IMR-90 (cell line): ENCODE measurements around the gene PCGF2. TPM values are rescaled to one million over a fixed set of nuclear protein-coding genes. Genes with fewer than 3 reads are reported as not detected.

Experiments used
- ATAC-seq: fragments of 200-7000 bp; cut with Tn5 transposase; 2 replicates; pipeline ENCODE4 v1.9.1; 2020; ENCODE audit warnings: low read depth, mild to moderate bottlenecking, moderate library complexity
- BruUV-seq: library from RNA; stranded (reverse); fragments of 400-500 nt; replicated peaks from 2 replicates; lab custom pipeline; 2021; lab: Mats Ljungman, UMichigan
- CTCF ChIA-PET: fragments of 300-600 bp; formaldehyde crosslinking; extraction: SDS; loops from one replicate; lab custom pipeline; 2021; ENCODE audit warnings: antibody characterized with exemption; lab: Yijun Ruan, JAX
- POLR2A ChIA-PET: fragments of 300-600 bp; sonication (Branson Sonifier 250); formaldehyde crosslinking; loops from one replicate; lab custom pipeline; 2022; ENCODE audit warnings: antibody characterized with exemption; ENCODE audit not compliant: unreplicated experiment; lab: Charles Lee
- DNase-seq: peaks from one replicate; pipeline ENCODE4 v3.0.0; 2013
- H2AFZ ChIP-seq: replicated peaks from 2 replicates; pipeline ENCODE3; 2013; ENCODE audit warnings: low read length, mild to moderate bottlenecking; ENCODE audit not compliant: poor library complexity
- H2AK5ac ChIP-seq: 2 replicates; pipeline ENCODE4 v1.6.1; 2013; ENCODE audit warnings: low read depth, low read length, inconsistent platforms
- H2AK9ac ChIP-seq: replicated peaks from 2 replicates; pipeline ENCODE3; 2013; ENCODE audit warnings: mild to moderate bottlenecking, low read depth, low read length, moderate library complexity; ENCODE audit not compliant: poor library complexity
- H2BK120ac ChIP-seq: 2 replicates; pipeline ENCODE4 v1.6.1; 2013; ENCODE audit warnings: low read depth, low read length, inconsistent platforms
- H2BK15ac ChIP-seq: 3 replicates; pipeline ENCODE4 v1.6.1; 2013; ENCODE audit warnings: low read depth, low read length, inconsistent platforms
- H2BK20ac ChIP-seq: 2 replicates; pipeline ENCODE4 v1.6.1; 2013; ENCODE audit warnings: low read depth, mild to moderate bottlenecking, inconsistent platforms, low read length, moderate library complexity
- H2BK5ac ChIP-seq: 2 replicates; pipeline ENCODE4 v1.6.1; 2013; ENCODE audit warnings: mild to moderate bottlenecking, low read depth, low read length, inconsistent platforms; ENCODE audit not compliant: poor library complexity, severe bottlenecking
- H3K14ac ChIP-seq: replicated peaks from 2 replicates; pipeline ENCODE4 v1.6.1; 2013; ENCODE audit warnings: low read depth, low read length, inconsistent platforms
- H3K18ac ChIP-seq: 2 replicates; pipeline ENCODE4 v1.6.1; 2013; ENCODE audit warnings: low read depth, low read length, control low read depth
- H3K23ac ChIP-seq: 2 replicates; pipeline ENCODE4 v1.6.1; 2013; ENCODE audit warnings: low read depth, low read length, inconsistent platforms
- H3K27ac ChIP-seq: 2 replicates; pipeline ENCODE4 v1.5.1; 2013; ENCODE audit warnings: mild to moderate bottlenecking, control low read depth, low read length; ENCODE audit not compliant: insufficient read depth
- H3K27me3 ChIP-seq: 2 replicates; pipeline ENCODE4 v1.6.1; 2013; ENCODE audit warnings: low read length; ENCODE audit not compliant: control insufficient read depth, insufficient read depth
- H3K36me3 ChIP-seq: 2 replicates; pipeline ENCODE4 v1.6.1; 2013; ENCODE audit warnings: low read length, mixed read lengths; ENCODE audit not compliant: control insufficient read depth, insufficient read depth
- H3K4ac ChIP-seq: 2 replicates; pipeline ENCODE4 v1.6.1; 2013; ENCODE audit warnings: low read depth, low read length, inconsistent platforms
- H3K4me1 ChIP-seq: 2 replicates; pipeline ENCODE4 v1.6.1; 2013; ENCODE audit warnings: low read length, mixed read lengths; ENCODE audit not compliant: control insufficient read depth, insufficient read depth
- H3K4me2 ChIP-seq: 2 replicates; pipeline ENCODE4 v1.6.1; 2013; ENCODE audit warnings: low read depth, mild to moderate bottlenecking, control low read depth, low read length, moderate library complexity
- H3K4me3 ChIP-seq: 2 replicates; pipeline ENCODE4 v1.5.1; 2013; ENCODE audit warnings: low read depth, mild to moderate bottlenecking, control low read depth, low read length, moderate library complexity; ENCODE audit not compliant: insufficient read depth
- H3K56ac ChIP-seq: 2 replicates; pipeline ENCODE4 v1.6.1; 2013; ENCODE audit warnings: low read length, inconsistent platforms; ENCODE audit not compliant: insufficient read depth; ENCODE audit errors: extremely low read depth
- H3K79me1 ChIP-seq, 2 experiments: 2 replicates each; pipeline ENCODE4 v1.6.1; 2013; ENCODE audit warnings: low read length in 2 of 2, inconsistent platforms in 1 of 2, low read depth in 1 of 2
- H3K9ac ChIP-seq: 2 replicates; pipeline ENCODE4 v1.6.1; 2013; ENCODE audit warnings: low read depth, low read length, control low read depth
- H3K9me1 ChIP-seq: 2 replicates; pipeline ENCODE4 v1.6.1; 2013; ENCODE audit warnings: low read length, inconsistent platforms; ENCODE audit not compliant: insufficient read depth
- H3K9me3 ChIP-seq: 2 replicates; pipeline ENCODE4 v1.6.1; 2013; ENCODE audit warnings: low read length; ENCODE audit not compliant: control insufficient read depth, insufficient read depth
- H4K20me1 ChIP-seq: 2 replicates; pipeline ENCODE4 v1.6.1; 2013; ENCODE audit warnings: low read length, inconsistent platforms; ENCODE audit not compliant: insufficient read depth
- H4K5ac ChIP-seq: 2 replicates; pipeline ENCODE4 v1.6.1; 2013; ENCODE audit warnings: mild to moderate bottlenecking, low read depth, low read length, control low read depth
- H4K8ac ChIP-seq, 2 experiments: 2 replicates each; pipeline ENCODE4 v1.6.1; 2013; ENCODE audit warnings: low read depth in 2 of 2, low read length in 2 of 2, control low read depth in 1 of 2, inconsistent platforms in 1 of 2
- H4K91ac ChIP-seq: 2 replicates; pipeline ENCODE4 v1.6.1; 2013; ENCODE audit warnings: low read depth, low read length, inconsistent platforms; ENCODE audit not compliant: insufficient read depth
- CEBPB ChIP-seq: IDR thresholded peaks from 2 replicates; pipeline ENCODE4 v1.6.1; 2012; ENCODE audit warnings: low read depth, low read length, improper control_type of control experiment
- CHD1 ChIP-seq: IDR thresholded peaks from 2 replicates; pipeline ENCODE4 v1.6.1; 2012; ENCODE audit warnings: low read depth, low read length, improper control_type of control experiment
- FOS ChIP-seq: fragments of 150-350 bp; IDR thresholded peaks from 2 replicates; pipeline ENCODE4 v1.6.1; 2016; ENCODE audit warnings: low read depth, low read length
- MAFK ChIP-seq: IDR thresholded peaks from 2 replicates; pipeline ENCODE4 v1.6.1; 2012; ENCODE audit warnings: low read depth, low read length, improper control_type of control experiment
- MAZ ChIP-seq: IDR thresholded peaks from 2 replicates; pipeline ENCODE4 v1.6.1; 2012; ENCODE audit warnings: low read depth, mild to moderate bottlenecking, low read length, improper control_type of control experiment, moderate library complexity, borderline replicate concordance
- MXI1 ChIP-seq: IDR thresholded peaks from 2 replicates; pipeline ENCODE4 v1.6.1; 2012; ENCODE audit warnings: low read depth, mild to moderate bottlenecking, low read length, moderate library complexity, borderline replicate concordance
- NFE2L2 ChIP-seq: fragments of 150-350 bp; IDR thresholded peaks from 2 replicates; pipeline ENCODE4 v1.6.1; 2016; ENCODE audit warnings: low read depth, mild to moderate bottlenecking, low read length
- RFX5 ChIP-seq: IDR thresholded peaks from 2 replicates; pipeline ENCODE4 v1.8.0; 2012; ENCODE audit warnings: low read depth, mild to moderate bottlenecking, low read length, moderate library complexity
- SMC3 ChIP-seq: fragments of 150-350 bp; IDR thresholded peaks from 2 replicates; pipeline ENCODE4 v1.6.1; 2016; ENCODE audit warnings: low read depth, mild to moderate bottlenecking, antibody characterized with exemption, low read length, moderate library complexity
- WGBS, 2 experiments: methylation state at CpG; one replicate each; pipeline versions ENCODE4 v1.1.5 to v1.1.7; 2013; ENCODE audit warnings: missing lambda C conversion rate in 2 of 2; ENCODE audit not compliant: insufficient read length in 1 of 2; ENCODE audit errors: extremely low coverage in 2 of 2; 5-methylcytosine and 5-hydroxymethylcytosine counted together
- dilution Hi-C: fragments of 300-500 bp; cut with HindIII; formaldehyde crosslinking; loops from one replicate; pipeline ENCODE4 v1.14.3; 2018; ENCODE audit warnings: low sequenced_read_pairs; ENCODE audit not compliant: unreplicated experiment
- in situ Hi-C: fragments of 300-500 bp; cut with MboI; formaldehyde crosslinking; loops from 3 replicates; pipeline ENCODE4 v1.14.3; 2019; ENCODE audit warnings: low sequenced_read_pairs, inconsistent platforms, mixed read lengths
- intact Hi-C: fragments of 100-400 bp; cut with micrococcal nuclease; formaldehyde crosslinking; loops from 2 replicates; pipeline ENCODE4 v1.10.0; 2022
- polyA plus RNA-seq, 3 experiments: library from polyadenylated mRNA; depleted of rRNA; stranded (reverse); fragments of >200 nt; gene quantifications; 2 replicates each; pipeline ENCODE4 v1.2.3, GENCODE V29; 2012; ENCODE audit warnings: low replicate concordance in 1 of 3
- total RNA-seq: library from RNA; depleted of rRNA; stranded (reverse); fragments of >200 nt; gene quantifications from 2 replicates; pipeline ENCODE4 v1.2.3, GENCODE V29; 2012
- TF ChIP-seq, protein P1 (sequence below): fragments of 150-350 bp; IDR thresholded peaks from 2 replicates; pipeline ENCODE4 v1.6.1; 2016; ENCODE audit warnings: low read depth, mild to moderate bottlenecking, low read length, moderate library complexity, borderline replicate concordance
- TF ChIP-seq, protein P2 (sequence below): fragments of 150-350 bp; IDR thresholded peaks from 2 replicates; pipeline ENCODE4 v1.6.1; 2017; ENCODE audit warnings: mild to moderate bottlenecking, antibody characterized with exemption, low read length, low read depth
- TF ChIP-seq, protein P3 (sequence below): conservative IDR thresholded peaks from 2 replicates; pipeline ENCODE4 v1.5.1; 2012; ENCODE audit warnings: mild to moderate bottlenecking, low read depth, low read length, improper control_type of control experiment

The PCGF2 gene
- total and polyA plus RNA-seq, 2 of the 4 experiments (the other 2 are of a cell fraction), result 1.1 to 18.2 TPM

DNA sequence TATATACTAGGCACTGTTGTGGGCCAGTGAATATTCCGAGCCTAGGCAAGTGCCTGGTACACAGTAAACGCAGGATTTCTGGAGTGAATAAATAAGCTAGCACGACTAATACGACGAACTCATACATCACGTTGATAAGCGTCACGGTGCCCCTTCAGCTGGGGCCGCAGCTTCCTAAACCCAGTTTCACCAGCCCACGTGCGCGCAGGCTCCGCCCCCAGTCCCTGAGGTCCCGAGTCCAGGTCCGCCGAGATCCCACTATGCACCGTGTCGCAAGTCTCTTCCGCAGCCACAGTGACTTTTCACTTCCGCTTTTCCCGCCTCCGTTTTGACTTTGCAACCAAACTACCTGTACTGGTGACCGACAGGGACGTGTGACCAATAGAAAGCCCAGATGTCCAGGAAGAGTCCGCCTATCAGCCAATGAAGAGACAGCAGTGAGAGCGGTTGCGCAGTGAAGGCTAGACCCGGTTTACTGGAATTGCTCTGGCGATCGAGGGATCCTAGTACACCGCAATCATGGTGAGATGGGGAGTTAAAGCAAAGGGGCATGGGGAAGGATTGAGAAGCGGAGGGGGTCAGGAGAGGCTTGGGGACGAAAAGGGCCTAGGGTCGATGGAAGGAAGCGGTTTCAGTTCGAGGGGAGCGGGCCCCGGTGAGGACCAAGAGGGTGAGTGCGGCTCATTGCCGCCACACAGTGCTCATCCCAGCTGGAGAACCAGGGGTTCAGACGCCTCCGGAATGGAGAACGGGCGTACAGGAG is 4.4 kb upstream of the PCGF2 start, which contains the start of gene PSMB3:
PSMB3 (plus strand) TSS at position 434 of the 763 bp plus-strand sequence; CDS start at position 520, 86 bp downstream.
- H2AFZ ChIP-seq, result peak within 1 kb of the TSS; percentile 97
- in situ Hi-C loops, result no loop called here
- H3K27me3 ChIP-seq, result no peaks in the 10 kb centered on the region
- CTCF ChIA-PET, result interaction anchor here (0.6 to 1.1 kb wide), 3 partner anchors 10 to 56 kb away, joined by 3 read pairs; no protein-coding TSS in a partner anchor
- POLR2A ChIA-PET, result no interaction called here
- H3K4me2 ChIP-seq, result peak within 1 kb of the TSS; percentile 91
- H2AK5ac ChIP-seq, result peak within 1 kb of the TSS; percentile 94
- DNase-seq (peak; percentile 100), ATAC-seq (peak; percentile 80)
- peak within 1 kb of the TSS; percentile 93 for H3K4ac ChIP-seq
- H3K56ac ChIP-seq, result peak within 1 kb of the TSS; percentile 74
- no peak within 1 kb of the TSS for H2BK20ac ChIP-seq
- H2BK120ac ChIP-seq, result no peak within 1 kb of the TSS; the same call in 1 of the 2 replicates
- H2AK9ac ChIP-seq, result peak within 1 kb of the TSS; percentile 91
- peaks cover 1% of the 10 kb centered on the region; the same call in 1 of the 2 replicates for H3K4me1 ChIP-seq
- H4K20me1 ChIP-seq, result peaks cover 7% of the 10 kb centered on the region; the same call in 1 of the 2 replicates
- H3K36me3 ChIP-seq, result peaks cover 14% of the 10 kb centered on the region
- dilution Hi-C loops, result no loop called here
- H2BK5ac ChIP-seq, result peak within 1 kb of the TSS; percentile 87
- peaks cover 8 to 39% of the 10 kb centered on the region in 2 experiments; a peak in 3 of 4 replicates for H3K79me1 ChIP-seq
- H2BK15ac ChIP-seq, result no peak within 1 kb of the TSS; the same call in 2 of the 3 replicates
- H3K9ac ChIP-seq, result peak within 1 kb of the TSS; percentile 97
- peak within 1 kb of the TSS; percentile 84 for H3K4me3 ChIP-seq
- peak within 1 kb of the TSS; percentile 70 for H3K18ac ChIP-seq
- peak within 1 kb of the TSS; percentile 83 for H4K5ac ChIP-seq
- intact Hi-C loops, result loop anchor here (1.0 to 5.0 kb wide), 2 partner anchors 75 to 120 kb away; partner anchors contain the start of gene LASP1
- BruUV-seq, result no TSS peak
- peak within 1 kb of the TSS; percentile 90 for H3K14ac ChIP-seq
- H4K8ac ChIP-seq, result peak within 1 kb of the TSS; percentile 45 to 91
- peak within 1 kb of the TSS; percentile 68 for H4K91ac ChIP-seq
- 0% methylated on average over 33 of the region's 44 CpGs; no CpG with 5 or more reads in 1 of the 2 experiments for WGBS, 2 experiments
- peak within 1 kb of the TSS; percentile 90 for H3K27ac ChIP-seq
- no peaks in the 10 kb centered on the region for H3K9me1 ChIP-seq
- no peaks in the 10 kb centered on the region for H3K9me3 ChIP-seq
- H3K23ac ChIP-seq, result peak within 1 kb of the TSS; percentile 75; the same call in 1 of the 2 replicates
- TF ChIP-seq FOS (peak; percentile 42; the same call in 1 of the 2 replicates), SMC3 (no peak), CHD1 (no peak), NFE2L2 (no peak), RFX5 (no peak), MXI1 (peak; percentile 96), MAFK (no peak; the same call in 1 of the 2 replicates), MAZ (no peak), CEBPB (peak; percentile 93)
- TF ChIP-seq, protein P1, sequence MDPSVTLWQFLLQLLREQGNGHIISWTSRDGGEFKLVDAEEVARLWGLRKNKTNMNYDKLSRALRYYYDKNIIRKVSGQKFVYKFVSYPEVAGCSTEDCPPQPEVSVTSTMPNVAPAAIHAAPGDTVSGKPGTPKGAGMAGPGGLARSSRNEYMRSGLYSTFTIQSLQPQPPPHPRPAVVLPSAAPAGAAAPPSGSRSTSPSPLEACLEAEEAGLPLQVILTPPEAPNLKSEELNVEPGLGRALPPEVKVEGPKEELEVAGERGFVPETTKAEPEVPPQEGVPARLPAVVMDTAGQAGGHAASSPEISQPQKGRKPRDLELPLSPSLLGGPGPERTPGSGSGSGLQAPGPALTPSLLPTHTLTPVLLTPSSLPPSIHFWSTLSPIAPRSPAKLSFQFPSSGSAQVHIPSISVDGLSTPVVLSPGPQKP, result no peak
- TF ChIP-seq, protein P2, sequence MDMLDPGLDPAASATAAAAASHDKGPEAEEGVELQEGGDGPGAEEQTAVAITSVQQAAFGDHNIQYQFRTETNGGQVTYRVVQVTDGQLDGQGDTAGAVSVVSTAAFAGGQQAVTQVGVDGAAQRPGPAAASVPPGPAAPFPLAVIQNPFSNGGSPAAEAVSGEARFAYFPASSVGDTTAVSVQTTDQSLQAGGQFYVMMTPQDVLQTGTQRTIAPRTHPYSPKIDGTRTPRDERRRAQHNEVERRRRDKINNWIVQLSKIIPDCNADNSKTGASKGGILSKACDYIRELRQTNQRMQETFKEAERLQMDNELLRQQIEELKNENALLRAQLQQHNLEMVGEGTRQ, result peak; percentile 87
- TF ChIP-seq, protein P3, sequence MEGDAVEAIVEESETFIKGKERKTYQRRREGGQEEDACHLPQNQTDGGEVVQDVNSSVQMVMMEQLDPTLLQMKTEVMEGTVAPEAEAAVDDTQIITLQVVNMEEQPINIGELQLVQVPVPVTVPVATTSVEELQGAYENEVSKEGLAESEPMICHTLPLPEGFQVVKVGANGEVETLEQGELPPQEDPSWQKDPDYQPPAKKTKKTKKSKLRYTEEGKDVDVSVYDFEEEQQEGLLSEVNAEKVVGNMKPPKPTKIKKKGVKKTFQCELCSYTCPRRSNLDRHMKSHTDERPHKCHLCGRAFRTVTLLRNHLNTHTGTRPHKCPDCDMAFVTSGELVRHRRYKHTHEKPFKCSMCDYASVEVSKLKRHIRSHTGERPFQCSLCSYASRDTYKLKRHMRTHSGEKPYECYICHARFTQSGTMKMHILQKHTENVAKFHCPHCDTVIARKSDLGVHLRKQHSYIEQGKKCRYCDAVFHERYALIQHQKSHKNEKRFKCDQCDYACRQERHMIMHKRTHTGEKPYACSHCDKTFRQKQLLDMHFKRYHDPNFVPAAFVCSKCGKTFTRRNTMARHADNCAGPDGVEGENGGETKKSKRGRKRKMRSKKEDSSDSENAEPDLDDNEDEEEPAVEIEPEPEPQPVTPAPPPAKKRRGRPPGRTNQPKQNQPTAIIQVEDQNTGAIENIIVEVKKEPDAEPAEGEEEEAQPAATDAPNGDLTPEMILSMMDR, result 0 out of 2 replicates have a peak, but pooled peaks have one; percentile 6
